HL-60 (cell line): Measurements from ENCODE around the gene TRMT61A.

Experiments
- DNase-seq, 2 experiments: peaks; one replicate each; pipeline ENCODE4 v3.0.0-alpha.2; 2010 to 2020; ENCODE audit warnings: low read depth in 1 of 2, low spot score in 1 of 2
- H3K27ac ChIP-seq: fragments of 250-450 bp; sonication (Bioruptor Pico); replicated peaks from 2 replicates; pipeline ENCODE4 v1.5.1; 2020; ENCODE audit warnings: mild to moderate bottlenecking, moderate library complexity
- H3K27me3 ChIP-seq: fragments of 250-450 bp; sonication (Bioruptor Pico); 2 replicates; pipeline ENCODE4 v1.5.1; 2021; ENCODE audit warnings: mild to moderate bottlenecking, moderate library complexity; ENCODE audit not compliant: insufficient read depth, poor library complexity, severe bottlenecking
- H3K4me3 ChIP-seq: replicated peaks from 2 replicates; pipeline ENCODE4 v1.5.1; 2011; ENCODE audit warnings: mild to moderate bottlenecking, control low read depth, low read length; ENCODE audit not compliant: insufficient read depth
- CTCF ChIP-seq: IDR thresholded peaks from one replicate; pipeline ENCODE4 v1.5.1; 2011; ENCODE audit warnings: low read length, control low read depth, inconsistent platforms; ENCODE audit not compliant: insufficient read depth
- GABPA ChIP-seq: IDR thresholded peaks from 2 replicates; pipeline ENCODE4 v1.6.1; 2012; ENCODE audit warnings: low read depth
- POLR2AphosphoS5 ChIP-seq: IDR thresholded peaks from 2 replicates; pipeline ENCODE4 v1.6.1; 2012; ENCODE audit warnings: low read depth
- REST ChIP-seq: IDR thresholded peaks from 2 replicates; pipeline ENCODE4 v1.6.1; 2012; ENCODE audit warnings: low read depth; ENCODE audit not compliant: insufficient replicate concordance
- SPI1 ChIP-seq: IDR thresholded peaks from 2 replicates; pipeline ENCODE4 v1.6.1; 2012; ENCODE audit warnings: low read depth, mild to moderate bottlenecking, borderline replicate concordance

Gene TRMT61A

GRCh38 chr14:103578401-103579075 is 49.5 kb downstream of the TRMT61A start:
- TF ChIP-seq GABPA (no peak), REST (no peak), CTCF (no peak), POLR2AphosphoS5 (no peak), SPI1 (no peak)
- H3K4me3 ChIP-seq, result no peak overlapping the region
- H3K27me3 ChIP-seq, result no peaks in the 10 kb centered on the region
- no peak overlapping the region for H3K27ac ChIP-seq
- no peak for DNase-seq

- Histone ChIP-seq H3K27me3 (no peaks in the 10 kb centered on the region), H3K4me3 (no peak overlapping the region), H3K27ac (no peak overlapping the region)
- TF ChIP-seq GABPA, result no peak
- no peak for TF ChIP-seq REST
- no peak for TF ChIP-seq SPI1
- no peak for TF ChIP-seq CTCF
- no peak for TF ChIP-seq POLR2AphosphoS5
- no peak for DNase-seq
These were observed 52.2 kb downstream of the TRMT61A start for GRCh38 chr14:103581206-103581605.

- H3K27me3 ChIP-seq, result no peaks in the 10 kb centered on the region
- TF ChIP-seq CTCF (no peak), REST (no peak)
- no peak overlapping the region for H3K4me3 ChIP-seq
- no peak for DNase-seq
- H3K27ac ChIP-seq, result no peak overlapping the region
These were observed 53.1 kb downstream of the TRMT61A start for GRCh38 chr14:103581954-103582703.
